Measurements from ENCODE around the gene POLDIP3.

Gene POLDIP3

DNA sequence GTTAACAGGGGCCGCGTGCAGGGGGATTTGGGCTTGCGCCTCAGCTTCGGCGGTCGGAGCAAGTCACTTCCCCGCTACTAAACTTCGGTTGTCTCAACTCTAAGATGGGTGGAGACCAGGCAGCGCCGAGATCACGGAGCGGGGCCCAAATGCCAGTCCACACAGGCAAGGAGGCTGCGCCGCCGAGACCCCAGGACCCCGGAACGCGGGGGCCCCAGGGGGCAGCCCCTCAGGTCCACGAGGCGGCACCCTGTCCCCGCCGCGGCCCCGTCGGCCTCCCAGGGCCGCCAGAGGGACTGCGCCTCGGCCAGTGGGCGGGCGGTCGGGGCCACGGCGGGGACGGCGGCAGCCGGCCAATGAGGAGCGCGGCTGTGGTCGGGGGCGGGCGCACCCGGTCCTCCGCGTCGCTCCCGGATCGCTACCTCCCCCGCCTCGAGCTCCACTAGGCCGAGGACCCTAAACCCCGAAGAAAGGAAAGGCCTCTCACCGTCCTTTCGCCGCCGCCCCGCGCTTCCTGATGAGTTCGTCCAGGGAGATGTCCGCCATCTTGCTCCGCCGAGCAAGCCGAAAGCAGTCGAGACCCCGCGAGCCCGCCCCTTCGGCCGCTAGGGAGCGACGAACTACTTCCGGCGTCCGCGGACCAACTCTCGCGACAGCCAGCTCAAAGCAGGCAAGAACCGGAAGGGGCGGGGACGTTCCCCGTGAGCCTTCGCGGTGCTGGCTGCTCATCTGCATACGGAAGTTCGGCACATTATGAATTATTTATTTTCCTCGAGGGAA lies at the start of gene POLDIP3:
Gene POLDIP3 (minus strand): TSS at position 572 of the 780 bp plus-strand sequence. CDS start 26 bp downstream, at position 546.
- Histone ChIP-seq H3K36me3 (ENCODE audit: control insufficient read depth in 2 of 2, insufficient read depth in 1 of 2, low read length in 2 of 2) (peaks cover 12 to 41% of the 10 kb centered on the region in 2 experiments), H3K4me1 (ENCODE audit: control insufficient read depth, insufficient read depth, low read length) (peaks cover 6% of the 10 kb centered on the region; the same call in 1 of the 2 replicates), H3K9me3 (ENCODE audit: control insufficient read depth, insufficient read depth, low read depth, low read length) (no peaks in the 10 kb centered on the region), H3K27ac (ENCODE audit: extremely low read depth, low read depth, low read length) (peak within 1 kb of the TSS; percentile 86), H3K4me3 (ENCODE audit: low read depth, low read length) (peak within 1 kb of the TSS; percentile 90)
- ChIA-PET POLR2A (interaction anchor here (0.5 to 2.7 kb wide), 16 partner anchors 12 to 1166 kb away, joined by 3 to 18 read pairs (median 4); partner anchors contain the start of genes CENPM, CYB5R3 and TTLL12), CTCF (interaction anchor here (0.6 to 1.2 kb wide), 4 partner anchors 8 to 656 kb away, joined by 3 to 7 read pairs (median 3); partner anchors contain the start of gene ATP5MGL)
- no peak for TF ChIP-seq ZNF549 (tag by site-specific recombination; IDR thresholded peaks at IDR 0.05)
- TF ChIP-seq, protein P1, sequence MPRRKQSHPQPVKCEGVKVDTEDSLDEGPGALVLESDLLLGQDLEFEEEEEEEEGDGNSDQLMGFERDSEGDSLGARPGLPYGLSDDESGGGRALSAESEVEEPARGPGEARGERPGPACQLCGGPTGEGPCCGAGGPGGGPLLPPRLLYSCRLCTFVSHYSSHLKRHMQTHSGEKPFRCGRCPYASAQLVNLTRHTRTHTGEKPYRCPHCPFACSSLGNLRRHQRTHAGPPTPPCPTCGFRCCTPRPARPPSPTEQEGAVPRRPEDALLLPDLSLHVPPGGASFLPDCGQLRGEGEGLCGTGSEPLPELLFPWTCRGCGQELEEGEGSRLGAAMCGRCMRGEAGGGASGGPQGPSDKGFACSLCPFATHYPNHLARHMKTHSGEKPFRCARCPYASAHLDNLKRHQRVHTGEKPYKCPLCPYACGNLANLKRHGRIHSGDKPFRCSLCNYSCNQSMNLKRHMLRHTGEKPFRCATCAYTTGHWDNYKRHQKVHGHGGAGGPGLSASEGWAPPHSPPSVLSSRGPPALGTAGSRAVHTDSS (tag by site-specific recombination; IDR thresholded peaks at IDR 0.05), result no peak
- TF ChIP-seq KLF8 (tag by site-specific recombination; IDR thresholded peaks at IDR 0.05), result peak; percentile 78
- TF ChIP-seq, protein P2, sequence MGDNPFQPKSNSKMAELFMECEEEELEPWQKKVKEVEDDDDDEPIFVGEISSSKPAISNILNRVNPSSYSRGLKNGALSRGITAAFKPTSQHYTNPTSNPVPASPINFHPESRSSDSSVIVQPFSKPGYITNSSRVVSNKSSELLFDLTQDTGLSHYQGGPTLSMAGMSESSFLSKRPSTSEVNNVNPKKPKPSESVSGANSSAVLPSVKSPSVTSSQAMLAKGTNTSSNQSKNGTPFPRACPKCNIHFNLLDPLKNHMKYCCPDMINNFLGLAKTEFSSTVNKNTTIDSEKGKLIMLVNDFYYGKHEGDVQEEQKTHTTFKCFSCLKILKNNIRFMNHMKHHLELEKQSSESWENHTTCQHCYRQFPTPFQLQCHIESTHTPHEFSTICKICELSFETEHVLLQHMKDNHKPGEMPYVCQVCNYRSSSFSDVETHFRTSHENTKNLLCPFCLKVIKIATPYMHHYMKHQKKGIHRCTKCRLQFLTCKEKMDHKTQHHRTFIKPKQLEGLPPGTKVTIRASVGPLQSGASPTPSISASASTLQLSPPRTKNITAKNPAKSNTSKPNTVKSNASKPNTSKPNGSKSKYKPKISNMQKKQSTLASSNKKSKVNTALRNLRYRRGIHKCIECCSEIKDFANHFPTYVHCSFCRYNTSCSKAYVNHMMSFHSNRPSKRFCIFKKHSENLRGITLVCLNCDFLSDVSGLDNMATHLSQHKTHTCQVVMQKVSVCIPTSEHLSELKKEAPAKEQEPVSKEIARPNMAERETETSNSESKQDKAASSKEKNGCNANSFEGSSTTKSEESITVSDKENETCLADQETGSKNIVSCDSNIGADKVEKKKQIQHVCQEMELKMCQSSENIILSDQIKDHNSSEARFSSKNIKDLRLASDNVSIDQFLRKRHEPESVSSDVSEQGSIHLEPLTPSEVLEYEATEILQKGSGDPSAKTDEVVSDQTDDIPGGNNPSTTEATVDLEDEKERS (tag by site-specific recombination; IDR thresholded peaks at IDR 0.05), result no peak
- TF ChIP-seq SCRT1 (tag by site-specific recombination; IDR thresholded peaks at IDR 0.05; ENCODE audit: borderline replicate concordance), result no peak
- no peak for TF ChIP-seq ZIC2 (tag by site-specific recombination; IDR thresholded peaks at IDR 0.05)
- TF ChIP-seq ZNF791 (tag by site-specific recombination; IDR thresholded peaks at IDR 0.05), result no peak
- TF ChIP-seq, protein P3, sequence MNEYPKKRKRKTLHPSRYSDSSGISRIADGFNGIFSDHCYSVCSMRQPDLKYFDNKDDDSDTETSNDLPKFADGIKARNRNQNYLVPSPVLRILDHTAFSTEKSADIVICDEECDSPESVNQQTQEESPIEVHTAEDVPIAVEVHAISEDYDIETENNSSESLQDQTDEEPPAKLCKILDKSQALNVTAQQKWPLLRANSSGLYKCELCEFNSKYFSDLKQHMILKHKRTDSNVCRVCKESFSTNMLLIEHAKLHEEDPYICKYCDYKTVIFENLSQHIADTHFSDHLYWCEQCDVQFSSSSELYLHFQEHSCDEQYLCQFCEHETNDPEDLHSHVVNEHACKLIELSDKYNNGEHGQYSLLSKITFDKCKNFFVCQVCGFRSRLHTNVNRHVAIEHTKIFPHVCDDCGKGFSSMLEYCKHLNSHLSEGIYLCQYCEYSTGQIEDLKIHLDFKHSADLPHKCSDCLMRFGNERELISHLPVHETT (tag by site-specific recombination; IDR thresholded peaks at IDR 0.05), result peak; percentile 29; the same call in 1 of the 2 replicates
- TF ChIP-seq ZNF416 (tag by site-specific recombination; IDR thresholded peaks at IDR 0.05), result no peak
- TF ChIP-seq ZNF155 (tag by site-specific recombination; IDR thresholded peaks at IDR 0.05), result no peak
- TF ChIP-seq ZNF132 (tag by site-specific recombination; IDR thresholded peaks at IDR 0.05; ENCODE audit: borderline replicate concordance), result no peak
- no peak for TF ChIP-seq ZNF148 (tag by site-specific recombination; IDR thresholded peaks at IDR 0.05; ENCODE audit: borderline replicate concordance)
- peak; percentile 97 for TF ChIP-seq ZBTB17 (tag by site-specific recombination; IDR thresholded peaks at IDR 0.05)
- TF ChIP-seq ZNF426 (tag by site-specific recombination; IDR thresholded peaks at IDR 0.05), result no peak
- no peak for TF ChIP-seq RBAK (tag by site-specific recombination; IDR thresholded peaks at IDR 0.05)
- TF ChIP-seq, protein P4, sequence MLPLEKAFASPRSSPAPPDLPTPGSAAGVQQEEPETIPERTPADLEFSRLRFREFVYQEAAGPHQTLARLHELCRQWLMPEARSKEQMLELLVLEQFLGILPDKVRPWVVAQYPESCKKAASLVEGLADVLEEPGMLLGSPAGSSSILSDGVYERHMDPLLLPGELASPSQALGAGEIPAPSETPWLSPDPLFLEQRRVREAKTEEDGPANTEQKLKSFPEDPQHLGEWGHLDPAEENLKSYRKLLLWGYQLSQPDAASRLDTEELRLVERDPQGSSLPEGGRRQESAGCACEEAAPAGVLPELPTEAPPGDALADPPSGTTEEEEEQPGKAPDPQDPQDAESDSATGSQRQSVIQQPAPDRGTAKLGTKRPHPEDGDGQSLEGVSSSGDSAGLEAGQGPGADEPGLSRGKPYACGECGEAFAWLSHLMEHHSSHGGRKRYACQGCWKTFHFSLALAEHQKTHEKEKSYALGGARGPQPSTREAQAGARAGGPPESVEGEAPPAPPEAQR (tag by site-specific recombination; IDR thresholded peaks at IDR 0.05), result no peak
- TF ChIP-seq ZNF174 (tag by site-specific recombination; IDR thresholded peaks at IDR 0.05), result no peak
- peak; percentile 78 for TF ChIP-seq ZFHX2 (tag by site-specific recombination; conservative IDR thresholded peaks at IDR 0.05)
- TF ChIP-seq ZFP41 (tag by site-specific recombination; IDR thresholded peaks at IDR 0.05; ENCODE audit: borderline replicate concordance), result no peak
- no peak; the same call in 1 of the 2 replicates for TF ChIP-seq KLF17 (tag by site-specific recombination; IDR thresholded peaks at IDR 0.05)
- no peak for TF ChIP-seq HOXA7 (CRISPR knock-in tag; IDR thresholded peaks at IDR 0.05; ENCODE audit: borderline replicate concordance)
- TF ChIP-seq TRIM28 (IDR thresholded peaks at IDR 0.05; ENCODE audit: borderline replicate concordance, low read length), result no peak
- TF ChIP-seq GFI1B (tag by site-specific recombination; IDR thresholded peaks at IDR 0.05), result no peak
- no peak for TF ChIP-seq ZBTB21 (tag by site-specific recombination; IDR thresholded peaks at IDR 0.05)
- no peak for TF ChIP-seq ZNF701 (tag by site-specific recombination; IDR thresholded peaks at IDR 0.05)
- no peak for TF ChIP-seq ZNF175 (tag by site-specific recombination; IDR thresholded peaks at IDR 0.05)

All from HEK293 (cell line).